DND-41 (cell line): ENCODE results near the gene PRPF6.

Experiments
- ATAC-seq: fragments of 200-7000 bp; cut with Tn5 transposase; 3 replicates; pipeline ENCODE4 v1.9.1; 2021; ENCODE audit warnings: low read depth; ENCODE audit not compliant: insufficient read depth
- DNase-seq: peaks from one replicate; pipeline ENCODE4 v3.0.0-alpha.2; 2020
- H2AFZ ChIP-seq: 2 replicates; pipeline ENCODE4 v1.6.0; 2012; ENCODE audit warnings: low read depth, low read length
- H3K27ac ChIP-seq: 2 replicates; pipeline ENCODE4 v1.5.1; 2012; ENCODE audit warnings: low read length, inconsistent platforms
- H3K27me3 ChIP-seq: fragments of 200-600 bp; sonication (generic); 2 replicates; pipeline ENCODE4 v1.6.0; 2012; ENCODE audit warnings: low read length, mild to moderate bottlenecking, inconsistent platforms; ENCODE audit not compliant: insufficient read depth, poor library complexity
- H3K36me3 ChIP-seq: 2 replicates; pipeline ENCODE4 v1.5.1; 2012; ENCODE audit warnings: low read length, inconsistent platforms; ENCODE audit not compliant: insufficient read depth
- H3K4me1 ChIP-seq: 2 replicates; pipeline ENCODE4 v1.5.1; 2012; ENCODE audit warnings: mild to moderate bottlenecking, low read length; ENCODE audit not compliant: insufficient read depth
- H3K4me2 ChIP-seq: 2 replicates; pipeline ENCODE4 v1.6.0; 2012; ENCODE audit warnings: mild to moderate bottlenecking, moderate library complexity, low read length, inconsistent platforms; ENCODE audit not compliant: insufficient read depth
- H3K4me3 ChIP-seq, 2 experiments: fragments of 200-600 bp in 1 of 2; shearing (Covaris generic) in 1 of 2; 2 replicates each; pipeline ENCODE4 v1.5.1; 2012 to 2016; ENCODE audit warnings: inconsistent platforms in 2 of 2, low read length in 2 of 2, mild to moderate bottlenecking in 2 of 2, low read depth in 1 of 2, moderate library complexity in 1 of 2
- H3K79me2 ChIP-seq: 2 replicates; pipeline ENCODE4 v1.6.0; 2012; ENCODE audit warnings: low read length, inconsistent platforms; ENCODE audit not compliant: insufficient read depth
- H3K9ac ChIP-seq: 2 replicates; pipeline ENCODE4 v1.6.0; 2012; ENCODE audit warnings: low read depth, mild to moderate bottlenecking, inconsistent platforms, low read length, moderate library complexity
- H3K9me3 ChIP-seq: 2 replicates; pipeline ENCODE4 v1.5.1; 2012; ENCODE audit warnings: low read length, moderate library complexity, mild to moderate bottlenecking, inconsistent platforms; ENCODE audit not compliant: insufficient read depth, severe bottlenecking
- H4K20me1 ChIP-seq: 2 replicates; pipeline ENCODE4 v1.6.0; 2012; ENCODE audit warnings: low read length; ENCODE audit not compliant: insufficient read depth
- CTCF ChIP-seq: IDR thresholded peaks from 2 replicates; pipeline ENCODE4 v1.5.1; 2012; ENCODE audit warnings: borderline replicate concordance, low read length, moderate library complexity, mild to moderate bottlenecking; ENCODE audit not compliant: poor library complexity, severe bottlenecking; ENCODE audit errors: extremely low read depth
- EZH2 ChIP-seq: IDR thresholded peaks from 3 replicates; pipeline ENCODE4 v1.6.1; 2012; ENCODE audit warnings: borderline replicate concordance, low read depth, mild to moderate bottlenecking, moderate library complexity, low read length, inconsistent platforms; ENCODE audit not compliant: severe bottlenecking

The PRPF6 gene

GRCh38 chr20:64006490-64006889 is 25.6 kb downstream of the PRPF6 start:
- DNase-seq (no peak), ATAC-seq (no peak)
- H3K9ac ChIP-seq = no peak overlapping the region
- H3K79me2 ChIP-seq = peaks cover 48% of the 10 kb centered on the region
- H4K20me1 ChIP-seq = peaks cover 46% of the 10 kb centered on the region
- TF ChIP-seq CTCF (no peak), EZH2 (no peak)
- H3K9me3 ChIP-seq = no peaks in the 10 kb centered on the region
- H3K4me2 ChIP-seq = no peak overlapping the region
- H3K4me1 ChIP-seq = no peaks in the 10 kb centered on the region
- H3K27me3 ChIP-seq = no peaks in the 10 kb centered on the region
- no peak overlapping the region for H3K27ac ChIP-seq
- H3K4me3 ChIP-seq = no peak overlapping the region
- no peak overlapping the region for H2AFZ ChIP-seq
- H3K36me3 ChIP-seq = peaks cover 89% of the 10 kb centered on the region

GRCh38 chr20:64006902-64007301 is 26.0 kb downstream of the PRPF6 start:
- Histone ChIP-seq H3K36me3 (peaks cover 88% of the 10 kb centered on the region), H3K4me3 (no peak overlapping the region), H3K27me3 (no peaks in the 10 kb centered on the region), H3K4me2 (no peak overlapping the region), H3K9ac (no peak overlapping the region), H3K9me3 (no peaks in the 10 kb centered on the region), H3K4me1 (no peaks in the 10 kb centered on the region), H2AFZ (no peak overlapping the region), H3K79me2 (peaks cover 48% of the 10 kb centered on the region), H3K27ac (no peak overlapping the region), H4K20me1 (peaks cover 44% of the 10 kb centered on the region)
- TF ChIP-seq CTCF (no peak), EZH2 (no peak)
- DNase-seq = no peak
- no peak for ATAC-seq

GRCh38 chr20:64009811-64010387 is 29.0 kb downstream of the PRPF6 start:
- ATAC-seq (no peak; the same call in 2 of the 3 replicates), DNase-seq (no peak)
- no peak overlapping the region for H3K27ac ChIP-seq
- no peaks in the 10 kb centered on the region for H3K4me1 ChIP-seq
- no peak for TF ChIP-seq EZH2
- TF ChIP-seq CTCF = no peak
- H3K4me3 ChIP-seq = no peak overlapping the region
- H3K36me3 ChIP-seq = peaks cover 86% of the 10 kb centered on the region
- no peaks in the 10 kb centered on the region for H3K27me3 ChIP-seq
- no peak overlapping the region for H2AFZ ChIP-seq
- no peak overlapping the region for H3K4me2 ChIP-seq
- peaks cover 30% of the 10 kb centered on the region for H4K20me1 ChIP-seq
- no peak overlapping the region for H3K9ac ChIP-seq
- no peaks in the 10 kb centered on the region for H3K9me3 ChIP-seq
- H3K79me2 ChIP-seq = peaks cover 38% of the 10 kb centered on the region

GRCh38 chr20:64010711-64011237 is 29.8 kb downstream of the PRPF6 start:
- no peak for DNase-seq
- Histone ChIP-seq H3K27me3 (no peaks in the 10 kb centered on the region), H4K20me1 (peaks cover 36% of the 10 kb centered on the region), H3K4me3 (no peak overlapping the region), H3K27ac (no peak overlapping the region), H3K79me2 (peaks cover 39% of the 10 kb centered on the region), H2AFZ (no peak overlapping the region), H3K9me3 (no peaks in the 10 kb centered on the region), H3K9ac (no peak overlapping the region), H3K36me3 (peaks cover 86% of the 10 kb centered on the region), H3K4me1 (no peaks in the 10 kb centered on the region), H3K4me2 (no peak overlapping the region)
- ATAC-seq = no peak
- TF ChIP-seq EZH2 = no peak
- TF ChIP-seq CTCF = no peak
